Activated CD4-positive, alpha-beta T cell treated with anti-CD3 and anti-CD28 coated beads, Interleukin-2, amount 50 U/mL, for 4 hours (primary cell): ENCODE results near the gene KCNS1.
"Not testable (repeated sequence)": the region's sequence is repeated elsewhere in the genome, so short reads cannot be mapped to it uniquely, and the experiment has no call there.

ENCODE experiments used
- DNase-seq, 2 experiments: peaks; one replicate each; pipeline ENCODE4 v3.0.0-alpha.2; 2020

Gene KCNS1

DNA sequence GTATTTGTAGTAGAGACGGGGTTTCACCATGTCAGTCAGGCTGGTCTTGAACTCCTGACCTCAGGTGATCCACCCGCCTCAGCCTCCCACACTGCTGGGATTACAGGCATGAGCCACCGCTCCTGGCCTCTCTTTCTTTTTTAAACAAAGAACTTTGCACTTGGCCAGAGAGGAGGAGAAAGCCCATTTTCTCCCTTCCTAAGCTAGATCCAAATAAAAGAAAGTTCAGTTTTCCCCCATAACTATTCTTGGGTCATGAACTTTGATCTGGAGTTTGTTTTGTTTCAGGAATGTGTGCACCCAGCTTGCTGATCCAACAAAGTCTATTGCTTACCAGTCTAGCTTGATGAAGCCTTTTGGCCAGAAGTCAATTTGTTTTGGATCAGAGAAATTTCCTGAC, 23.4 kb downstream of the KCNS1 start:
- DNase-seq, result no peak

DNA sequence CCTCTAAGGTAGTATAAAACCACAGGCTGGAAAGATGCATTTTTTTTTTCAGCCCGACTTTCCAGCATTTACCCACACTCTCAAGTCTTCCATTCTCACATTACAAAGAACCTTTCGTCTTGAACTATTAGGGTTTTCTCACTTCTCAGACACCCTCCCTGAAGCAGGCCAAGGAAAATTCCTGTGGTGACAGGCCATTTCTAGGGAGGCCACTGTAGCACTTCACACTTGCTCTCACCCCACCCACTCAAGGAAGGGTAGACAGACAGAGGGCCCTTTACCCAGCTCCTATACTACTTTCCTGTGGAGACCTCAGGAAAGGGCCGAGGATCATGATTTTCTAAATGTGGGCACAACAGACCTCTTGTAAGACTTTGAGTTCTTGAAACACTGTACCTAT, 27.7 kb downstream of the KCNS1 start:
- DNase-seq, result no peak

DNA sequence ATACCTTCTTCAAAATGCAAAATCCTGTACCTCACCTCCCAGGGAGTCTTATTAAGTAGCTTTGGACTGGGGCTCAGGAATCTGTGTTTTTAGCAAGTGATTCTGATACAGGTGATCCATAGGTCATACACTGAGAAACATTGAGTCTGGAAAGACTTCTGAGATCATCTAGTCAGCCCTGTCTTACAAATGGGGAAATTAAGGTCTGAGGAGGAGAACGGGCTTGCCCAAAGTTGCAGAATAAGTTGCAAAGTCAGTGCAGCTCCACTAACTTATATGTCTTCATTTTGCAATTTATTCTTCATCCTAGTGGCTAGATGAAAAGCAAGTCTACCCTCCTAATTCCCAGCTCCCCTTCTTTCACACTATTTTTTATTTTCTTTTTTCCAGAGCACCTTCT, 28.9 kb downstream of the KCNS1 start:
- no peak for DNase-seq

DNA sequence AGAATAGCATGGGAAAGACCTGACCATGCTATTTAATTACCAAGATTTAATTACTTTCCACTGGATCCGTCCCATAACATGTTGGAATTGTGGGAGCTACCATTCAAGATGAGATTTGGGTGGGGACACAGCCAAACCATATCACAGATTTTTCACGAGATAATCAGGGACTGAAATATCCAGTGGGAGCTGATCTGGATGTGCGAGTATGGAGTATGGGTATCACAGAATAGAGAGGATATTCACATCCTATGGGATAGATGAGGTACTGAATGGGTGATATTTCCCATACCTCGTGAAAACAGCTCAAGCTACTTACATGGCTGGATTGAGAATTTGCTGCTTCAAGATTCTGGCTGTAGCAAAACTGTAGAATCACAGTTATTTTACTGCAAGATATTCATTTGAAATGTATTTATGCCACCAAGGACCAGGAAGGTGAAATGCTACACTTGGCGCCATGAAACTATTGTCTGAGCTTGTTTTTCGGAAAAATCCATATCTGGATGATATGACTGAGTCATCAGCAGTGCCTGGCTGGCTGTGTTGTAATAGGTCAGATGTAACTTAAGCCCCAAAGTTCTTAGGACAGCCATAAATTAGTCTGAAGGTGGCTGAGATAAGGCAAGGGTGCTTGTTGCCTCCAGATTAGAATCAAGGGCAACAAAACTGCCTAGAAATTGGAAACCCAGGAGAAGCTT, 29.8 kb downstream of the KCNS1 start:
- no peak for DNase-seq

DNA sequence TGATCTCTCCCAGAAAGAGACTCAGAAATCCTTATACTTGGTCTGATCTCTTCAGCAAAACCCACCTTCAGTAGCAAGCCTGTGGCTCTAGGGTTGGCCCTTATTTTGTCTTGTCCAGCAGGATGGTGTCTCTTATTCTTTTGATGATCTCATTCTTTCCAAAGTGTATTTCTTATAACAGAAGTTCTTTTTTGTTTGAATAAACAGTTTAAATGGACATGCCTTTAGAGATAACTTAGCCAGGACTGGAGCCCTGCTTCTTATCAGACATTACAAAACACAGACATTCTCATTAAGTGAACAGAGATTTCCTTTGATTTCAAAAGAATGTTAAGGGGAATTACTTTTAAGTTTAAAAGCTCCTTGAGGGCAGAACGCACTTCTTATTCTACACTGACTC, 31.7 kb downstream of the KCNS1 start:
- DNase-seq, result no peak

DNA sequence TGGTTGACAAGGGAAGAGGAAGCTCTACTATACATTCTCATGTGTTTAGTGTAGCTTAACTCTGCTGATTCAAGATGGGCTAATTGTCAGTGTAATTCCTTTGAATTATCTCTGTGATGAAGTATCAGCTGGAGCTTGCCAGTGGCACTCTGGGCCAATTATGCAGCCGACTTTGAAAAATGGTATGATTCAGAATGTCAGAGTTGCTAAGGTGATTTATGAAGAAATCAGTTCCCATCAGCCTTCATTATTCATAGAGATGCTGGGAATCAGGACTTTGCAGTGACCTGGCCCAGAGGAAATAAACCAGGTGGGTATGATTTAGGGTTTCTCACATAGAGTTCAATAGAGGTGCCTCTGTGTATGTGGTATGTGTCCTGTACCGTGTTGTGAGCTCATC, 33.4 kb downstream of the KCNS1 start:
- no peak for DNase-seq

DNA sequence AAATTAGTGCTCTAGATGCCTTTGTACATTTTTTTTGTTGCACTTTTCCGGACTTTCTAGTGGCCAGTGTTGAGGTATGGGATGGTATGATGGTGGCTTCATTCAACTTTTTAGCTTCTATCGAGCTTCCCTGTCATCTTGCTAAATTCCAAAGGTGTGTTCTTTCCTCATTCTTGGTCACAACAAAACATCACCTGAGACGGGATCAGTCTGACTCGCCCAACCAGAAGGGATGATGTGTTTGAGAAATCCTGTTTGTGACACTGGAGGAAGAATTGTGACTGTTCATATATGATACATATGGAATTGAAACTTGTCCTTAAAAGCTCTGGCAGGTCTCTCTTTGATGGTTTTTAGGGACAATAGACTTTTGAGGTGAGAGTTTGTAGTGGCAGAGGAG, 33.8 kb downstream of the KCNS1 start:
- DNase-seq, result no peak

DNA sequence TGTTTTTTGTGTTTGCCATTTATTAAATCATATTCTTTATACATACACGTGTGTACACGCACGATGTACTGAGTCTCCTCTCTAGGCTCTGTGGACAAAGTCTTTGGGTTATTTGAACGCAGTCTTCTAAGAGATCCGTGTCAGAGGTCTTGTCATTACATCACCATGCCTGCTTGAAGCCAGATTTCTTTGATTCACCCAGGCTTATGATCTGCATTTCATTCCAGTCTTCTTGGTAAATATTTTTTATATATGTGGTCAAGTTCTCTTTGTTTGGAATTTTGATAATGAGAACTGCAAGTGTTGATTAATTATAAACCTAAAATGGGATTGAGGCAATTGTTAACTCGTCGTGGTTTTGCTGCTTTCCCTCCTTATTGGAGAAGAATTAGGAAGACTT, 34.6 kb downstream of the KCNS1 start:
- DNase-seq, result no peak

DNA sequence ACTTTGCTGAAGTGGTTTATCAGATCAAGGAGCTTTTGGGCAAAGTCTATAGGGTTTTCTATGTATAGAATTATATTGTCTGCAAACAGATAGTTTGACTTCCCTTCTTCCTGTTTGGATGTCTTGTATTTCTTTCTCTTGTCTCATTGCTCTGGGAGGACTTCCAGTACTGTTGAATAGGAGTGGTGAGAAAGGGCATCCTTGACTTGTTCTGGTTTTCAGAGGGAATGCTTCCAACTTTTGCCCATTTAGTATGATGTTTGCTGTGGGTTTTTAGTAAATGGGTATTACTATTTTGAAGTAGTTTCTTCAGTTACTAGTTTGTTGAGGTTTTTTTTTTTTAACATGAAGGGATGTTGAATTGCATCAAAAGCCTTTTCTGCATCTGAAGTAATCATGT, 36.1 kb downstream of the KCNS1 start:
- DNase-seq, result no peak

DNA sequence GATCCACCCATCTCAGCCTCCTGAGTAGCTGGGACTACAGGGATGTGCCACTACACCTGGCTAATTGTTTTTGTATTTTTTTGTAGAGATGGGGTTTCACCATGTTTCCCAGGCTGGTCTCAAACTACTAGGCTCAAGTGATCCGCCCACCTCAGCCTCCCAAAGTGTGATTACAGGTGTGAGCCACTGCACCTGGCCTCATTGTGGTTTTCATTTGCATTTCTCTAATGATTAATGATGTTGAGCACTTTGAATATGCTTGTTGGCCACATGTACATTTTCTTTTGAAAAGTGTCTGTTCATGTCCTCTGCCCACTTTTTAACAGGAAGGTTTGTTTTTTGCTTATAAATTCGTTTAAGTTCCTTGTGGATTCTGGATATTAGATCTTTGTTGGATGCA, 37.8 kb downstream of the KCNS1 start:
- DNase-seq, result not testable (repeated sequence)

DNA sequence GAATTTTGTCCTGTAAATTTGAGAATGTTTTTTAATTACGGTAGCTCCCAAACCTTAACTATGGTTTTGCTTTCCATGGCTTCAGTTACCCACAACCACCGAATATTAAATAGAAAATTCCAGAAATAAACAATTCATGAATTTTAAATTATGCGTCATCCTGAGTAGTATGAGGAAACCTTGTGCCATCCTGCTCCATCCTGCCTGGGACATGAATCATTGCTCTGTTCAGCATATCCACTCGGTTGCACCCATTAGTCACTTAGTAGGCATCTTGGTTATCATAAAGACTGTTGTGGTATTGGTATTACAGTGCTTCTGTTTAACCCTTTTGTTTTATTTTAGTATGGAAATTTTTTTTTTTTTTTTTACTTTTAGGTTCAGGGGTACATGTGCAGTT, 39.7 kb downstream of the KCNS1 start:
- no peak for DNase-seq

DNA sequence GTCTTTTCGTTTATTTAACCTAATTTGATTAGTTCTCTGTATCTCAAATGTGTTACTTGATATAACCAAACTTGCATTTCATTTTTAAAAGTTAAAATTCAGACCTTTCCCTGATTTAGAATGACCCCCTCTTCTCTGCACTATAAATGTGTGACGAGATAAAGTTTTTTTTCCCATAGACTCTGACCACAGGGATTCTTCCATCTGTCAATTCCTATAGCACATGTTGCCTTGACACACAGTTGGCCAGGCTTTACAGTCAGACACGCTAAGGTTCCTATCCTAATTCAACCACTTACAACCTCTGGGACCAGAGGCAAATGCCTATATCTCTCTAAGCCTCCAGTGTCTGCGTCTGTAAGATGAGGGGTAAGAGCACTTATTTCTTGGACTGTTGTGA, 40.6 kb downstream of the KCNS1 start:
- no peak for DNase-seq

DNA sequence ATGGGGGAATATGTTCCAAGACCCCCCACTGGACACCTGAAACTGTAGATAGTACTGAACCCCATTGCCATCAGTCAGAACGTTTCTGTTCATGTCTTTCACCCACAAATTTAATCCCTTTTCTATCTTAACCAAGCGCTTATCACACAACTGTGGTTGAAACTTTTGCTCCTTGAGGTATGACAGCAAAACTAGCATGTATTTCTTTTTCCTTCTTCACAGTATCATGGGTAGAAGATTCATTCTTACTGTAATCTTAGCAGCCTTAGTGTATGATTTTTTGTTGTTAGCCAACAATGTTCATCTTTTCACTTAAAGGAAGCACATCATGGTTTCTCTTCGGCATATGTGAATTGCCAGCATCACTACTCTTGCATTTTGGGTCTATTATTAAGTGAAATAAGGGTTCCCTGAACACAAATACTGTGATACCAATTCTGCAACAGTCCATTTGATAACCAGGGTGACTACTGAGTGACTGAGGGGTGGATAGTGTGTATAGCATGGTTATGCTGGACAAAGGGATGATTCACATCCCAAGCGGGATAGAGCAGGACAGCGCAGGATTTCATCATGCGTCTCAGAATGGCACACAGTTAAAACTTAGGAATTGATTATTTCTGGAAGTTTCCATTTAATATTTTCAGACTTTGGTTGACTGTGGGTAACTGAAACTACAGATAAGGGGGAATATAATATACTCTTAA, 41.8 kb downstream of the KCNS1 start:
- DNase-seq, result no peak

DNA sequence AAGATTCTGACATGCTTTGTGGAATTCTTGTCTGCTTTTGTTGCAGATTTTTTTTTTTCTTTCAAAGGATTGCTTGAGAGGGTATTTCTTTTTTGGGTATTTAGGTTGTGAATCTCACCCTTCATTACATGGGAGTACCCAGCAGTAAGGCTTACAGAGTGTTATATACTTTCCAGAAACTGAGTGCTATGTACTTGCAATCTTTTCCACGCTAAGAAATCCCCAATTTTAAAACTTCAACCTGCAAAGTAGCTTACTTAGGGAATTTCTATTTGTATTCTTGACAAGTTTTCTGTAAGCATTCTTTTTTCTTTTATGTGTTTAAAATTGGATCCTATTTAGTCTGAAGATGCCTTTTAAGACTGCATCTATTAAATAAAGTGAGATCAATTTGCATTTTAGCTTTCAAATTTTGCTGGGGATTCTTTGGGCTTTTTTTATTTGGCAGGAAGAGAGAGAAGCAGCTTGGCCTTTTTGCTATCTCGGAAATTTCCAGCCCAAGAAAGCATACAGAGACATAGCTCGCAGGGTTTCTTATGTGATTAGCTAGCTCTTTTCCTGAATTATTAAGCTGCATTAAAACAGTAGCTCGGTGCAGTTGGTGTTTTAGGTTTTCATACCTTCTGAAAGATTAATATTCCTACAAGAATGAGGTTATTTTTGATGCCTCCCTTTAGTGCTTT, 42.6 kb downstream of the KCNS1 start:
- no peak for DNase-seq

DNA sequence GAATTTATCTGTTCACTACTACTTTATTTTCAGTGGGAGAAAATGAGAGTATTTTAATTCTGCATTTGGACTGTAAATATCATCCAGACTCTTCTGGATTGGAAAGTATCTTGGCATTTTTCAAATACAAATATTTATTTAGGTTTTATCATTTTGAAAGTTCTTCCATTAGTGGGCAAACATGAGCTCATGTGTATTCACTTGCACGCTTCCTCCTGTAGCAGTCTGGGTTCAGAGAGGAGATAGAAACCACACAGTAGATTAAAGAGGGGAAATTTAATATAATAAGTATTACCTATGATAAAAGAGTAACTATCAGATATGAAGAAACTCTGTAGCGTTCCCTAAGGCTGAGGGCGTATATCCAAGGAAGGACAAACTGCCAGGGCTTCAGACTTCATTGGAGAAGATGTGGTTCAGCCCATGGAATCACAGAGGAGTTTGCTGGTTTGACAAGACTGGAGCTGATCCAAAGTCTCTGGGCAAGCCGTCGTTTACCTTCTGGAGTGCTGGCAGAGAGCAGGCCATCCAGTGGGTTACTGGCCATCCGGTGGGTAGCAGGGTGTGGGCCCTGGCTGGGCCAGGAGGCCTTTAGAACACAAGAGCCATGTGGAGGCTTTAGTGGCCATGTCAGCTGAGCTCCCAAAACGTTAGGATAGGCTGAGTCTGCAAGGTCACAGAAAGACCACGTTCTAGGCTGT, 44.3 kb downstream of the KCNS1 start:
- no peak for DNase-seq

DNA sequence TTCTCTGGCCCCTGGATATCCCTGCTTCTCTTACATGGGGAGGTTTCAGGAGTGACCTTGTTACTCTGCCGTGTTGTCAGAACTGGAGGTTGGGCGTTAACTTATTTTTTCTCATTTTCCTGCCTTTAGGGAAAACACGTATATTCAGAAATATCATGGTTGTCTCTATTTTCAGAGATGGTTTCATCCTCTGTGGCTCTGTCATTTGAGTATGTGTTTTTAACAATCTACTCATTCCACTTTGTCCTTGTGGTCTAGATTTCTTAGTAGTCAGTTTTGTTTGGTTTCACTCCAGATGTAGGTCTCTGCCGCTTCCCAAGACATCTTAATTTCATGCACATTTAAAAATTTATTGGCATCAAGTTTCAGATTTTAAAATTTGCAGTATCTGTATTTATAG, 45.9 kb downstream of the KCNS1 start:
- DNase-seq, result no peak

DNA sequence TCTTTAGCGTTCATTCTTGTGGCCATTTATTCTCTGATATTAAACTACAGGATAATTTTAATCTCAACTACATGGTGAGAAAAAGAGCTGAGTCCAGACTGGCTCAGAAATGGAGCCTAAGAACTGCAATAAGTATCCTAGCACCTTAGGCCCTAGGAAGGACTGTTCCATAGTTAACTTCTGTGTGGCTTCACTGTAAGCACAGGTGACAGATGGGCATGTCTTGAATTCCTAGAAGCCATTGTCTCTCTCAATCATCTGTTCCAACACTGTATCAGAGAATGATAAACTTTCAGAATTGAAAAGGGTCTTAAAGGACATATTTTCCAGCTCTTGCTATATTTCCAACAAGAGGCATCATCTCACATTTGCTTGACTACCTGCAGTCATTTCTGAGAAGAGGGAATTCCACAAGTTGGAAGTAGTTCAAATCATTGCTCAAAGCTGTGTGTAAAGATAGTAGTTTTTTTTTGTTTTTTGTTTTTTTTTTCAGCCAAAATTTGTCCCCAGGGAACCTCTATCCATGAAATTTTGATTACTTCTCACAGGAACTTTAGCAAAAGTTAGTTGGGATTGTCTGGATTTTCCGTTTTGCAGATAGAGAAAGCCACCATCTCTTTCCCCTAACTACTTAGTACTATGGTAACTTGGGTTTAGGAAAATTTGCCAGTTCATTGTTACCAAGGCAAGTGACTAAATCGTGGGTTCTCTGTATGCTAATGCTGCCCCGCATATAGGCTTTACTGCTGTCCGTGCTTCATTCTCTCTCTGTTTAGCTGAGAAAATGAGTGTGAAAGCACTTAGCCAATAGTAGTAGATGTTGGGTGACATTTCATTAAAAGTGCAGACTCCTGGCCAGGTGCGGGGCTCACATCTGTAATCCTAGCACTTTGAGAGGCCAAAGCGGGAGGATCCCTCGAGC, 47.2 kb downstream of the KCNS1 start:
- no peak for DNase-seq

DNA sequence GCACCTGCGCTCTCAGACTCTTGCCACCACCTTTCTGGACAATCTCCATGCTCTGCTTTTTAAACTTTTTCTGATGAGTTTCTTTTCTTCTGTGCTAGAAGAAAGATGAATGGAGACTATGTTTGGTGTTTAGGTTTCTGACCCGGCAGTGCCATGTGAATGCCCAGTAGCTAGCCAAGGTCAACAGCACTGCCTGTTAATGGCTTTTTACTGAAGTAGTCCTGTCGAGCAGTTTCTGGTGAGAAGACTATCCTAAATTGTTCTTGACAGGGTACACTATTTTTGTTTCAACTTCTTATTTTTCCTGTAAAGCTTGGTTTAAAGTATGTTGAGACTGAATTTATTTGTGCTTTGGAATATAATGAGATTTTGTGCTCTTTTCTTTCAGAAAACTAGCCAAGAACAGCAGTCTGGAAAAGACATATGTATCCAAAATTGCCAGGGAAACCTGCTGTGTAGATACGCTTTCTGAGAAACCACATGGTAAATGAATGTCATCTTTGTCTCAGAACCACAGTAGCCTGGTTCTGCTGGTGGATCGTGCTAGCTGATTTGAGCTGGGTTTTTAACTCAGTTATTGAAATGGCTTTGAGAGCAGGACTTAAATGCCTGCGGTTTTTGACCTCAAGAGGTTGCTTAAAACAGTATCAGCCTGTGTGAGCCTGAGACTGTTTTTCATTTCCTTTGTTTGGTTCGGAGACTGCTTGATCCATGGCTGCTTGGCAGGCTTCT, 48.1 kb downstream of the KCNS1 start:
- DNase-seq, result no peak

DNA sequence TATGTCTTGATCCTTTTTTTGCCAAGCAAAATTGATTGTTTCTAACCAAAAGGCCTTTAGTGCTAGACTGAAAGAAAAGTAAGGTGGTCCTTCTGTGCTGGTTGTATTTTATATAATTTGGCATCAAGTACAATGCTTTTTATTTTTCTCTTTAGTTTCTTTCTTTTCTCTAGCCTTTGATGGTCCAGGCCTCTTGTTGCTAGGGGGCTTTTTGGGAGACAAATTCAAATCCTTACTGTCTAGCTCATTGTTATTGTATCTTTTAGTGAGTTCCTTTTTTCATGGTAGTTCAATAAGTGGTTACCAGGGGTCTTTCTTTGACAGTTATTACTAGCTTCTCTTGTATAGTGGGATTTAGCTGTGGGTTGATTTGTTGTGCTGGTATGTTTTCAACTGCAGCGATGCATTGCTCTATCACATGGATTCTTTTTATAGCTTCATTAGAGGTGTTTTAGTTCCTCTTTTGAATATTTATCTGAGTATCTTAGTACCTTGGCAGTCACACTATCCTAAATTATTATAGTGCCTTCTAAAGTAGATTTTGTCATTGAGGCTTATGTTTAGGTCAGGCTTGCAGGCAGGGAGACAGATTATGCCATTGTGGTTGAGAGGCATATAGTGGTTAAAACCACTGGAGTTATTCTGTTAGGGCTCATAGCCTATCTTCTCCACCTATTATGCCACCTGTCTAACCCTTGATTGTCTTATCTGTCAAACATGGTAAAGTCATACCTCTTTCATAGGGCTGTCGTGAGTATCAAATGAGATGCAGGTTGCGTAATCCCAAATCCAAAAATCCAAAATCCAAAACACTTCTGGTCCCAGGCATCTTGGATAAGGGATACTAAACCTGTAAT, 49.5 kb downstream of the KCNS1 start:
- no peak for DNase-seq

DNA sequence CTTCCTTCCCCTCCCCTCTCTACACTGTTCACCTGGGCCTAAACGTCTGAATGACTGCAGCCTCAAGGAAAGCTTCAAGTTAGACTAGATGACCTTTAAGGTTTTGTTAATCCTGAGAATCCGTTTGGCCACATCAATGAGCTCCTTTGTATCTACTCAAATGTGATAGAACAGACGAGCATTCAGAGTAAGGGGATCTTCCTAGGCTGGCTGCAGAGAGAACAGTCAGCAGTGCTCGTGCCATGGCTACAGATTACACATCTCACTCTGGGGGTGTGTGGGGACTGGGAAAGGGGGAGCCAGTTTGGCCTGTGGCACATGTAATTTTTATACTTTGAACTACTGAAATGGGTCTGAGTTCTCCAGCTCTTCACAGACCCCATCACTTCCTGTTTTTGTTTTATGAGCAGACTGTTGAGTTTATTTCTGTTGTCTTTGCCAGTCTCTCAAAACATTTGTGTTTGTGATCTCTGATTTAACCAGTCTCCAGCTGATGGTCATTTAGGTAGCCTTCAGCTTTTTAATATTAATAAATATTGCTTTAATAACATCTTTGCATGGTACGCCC, 50.9 kb downstream of the KCNS1 start:
- DNase-seq, result no peak

DNA sequence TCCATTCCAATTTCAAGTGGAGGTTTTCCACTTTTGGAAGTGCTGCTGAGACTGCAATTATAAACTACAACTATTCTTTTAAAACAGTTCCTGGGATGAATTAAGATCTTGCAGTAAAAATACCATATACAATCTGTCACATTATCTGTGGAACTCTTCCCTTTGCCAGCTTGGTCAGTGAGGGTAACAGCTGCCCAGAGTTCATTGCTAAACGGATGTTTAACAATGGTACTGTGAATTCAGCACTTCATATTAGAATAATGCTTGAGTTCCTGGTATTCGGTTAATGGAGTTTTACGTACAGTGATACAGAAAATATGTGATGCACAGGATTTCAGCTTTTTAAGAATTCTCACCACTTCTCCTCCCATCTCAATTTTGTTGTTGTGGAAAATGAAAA, 51.5 kb downstream of the KCNS1 start:
- DNase-seq, result no peak
